Measurements from ENCODE around the gene ADRA2C.

DNA sequence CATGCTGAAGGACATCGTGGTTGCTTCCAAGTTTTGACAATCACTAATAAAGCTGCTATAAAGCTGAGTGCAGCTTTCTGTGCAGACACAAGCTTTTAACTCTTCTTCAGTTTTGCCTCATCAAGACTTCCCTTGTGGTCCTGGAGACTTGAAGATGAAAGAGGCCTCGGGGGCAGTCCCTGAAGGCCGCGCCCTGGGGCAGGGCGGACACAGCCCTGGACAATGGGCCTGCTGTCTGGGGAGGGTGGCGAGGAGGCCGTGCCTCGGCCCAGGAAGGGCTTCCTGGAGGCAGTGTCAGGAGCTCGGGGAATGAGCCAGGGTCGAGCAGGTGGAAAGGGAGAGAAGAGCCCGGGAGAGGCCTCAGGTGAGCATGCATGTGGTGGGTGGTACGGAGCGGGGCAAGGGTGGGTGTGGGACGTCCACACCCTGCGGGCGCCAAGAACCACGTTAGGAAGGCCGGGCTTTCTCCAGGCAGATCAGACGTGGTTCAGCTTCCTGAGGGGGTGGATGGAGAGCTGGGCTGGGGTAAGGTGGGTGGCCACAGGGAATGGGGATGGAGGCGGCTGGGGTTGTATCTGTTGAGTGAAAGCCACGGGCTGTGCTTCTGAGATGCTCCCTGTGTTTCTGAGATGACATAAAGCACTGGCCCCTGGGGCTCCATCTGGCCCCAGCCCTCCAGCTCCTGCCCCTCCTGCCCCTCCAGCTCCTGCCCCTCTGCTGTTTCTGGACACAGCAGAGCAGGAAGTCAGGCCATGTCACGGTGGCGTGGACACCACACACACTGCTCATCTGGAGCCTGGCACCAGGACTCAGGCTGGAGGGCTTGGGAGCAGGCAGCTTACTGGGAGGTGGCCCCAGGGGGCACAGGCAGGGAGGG is 21.5 kb downstream of the ADRA2C start:
- TF ChIP-seq, protein P1, sequence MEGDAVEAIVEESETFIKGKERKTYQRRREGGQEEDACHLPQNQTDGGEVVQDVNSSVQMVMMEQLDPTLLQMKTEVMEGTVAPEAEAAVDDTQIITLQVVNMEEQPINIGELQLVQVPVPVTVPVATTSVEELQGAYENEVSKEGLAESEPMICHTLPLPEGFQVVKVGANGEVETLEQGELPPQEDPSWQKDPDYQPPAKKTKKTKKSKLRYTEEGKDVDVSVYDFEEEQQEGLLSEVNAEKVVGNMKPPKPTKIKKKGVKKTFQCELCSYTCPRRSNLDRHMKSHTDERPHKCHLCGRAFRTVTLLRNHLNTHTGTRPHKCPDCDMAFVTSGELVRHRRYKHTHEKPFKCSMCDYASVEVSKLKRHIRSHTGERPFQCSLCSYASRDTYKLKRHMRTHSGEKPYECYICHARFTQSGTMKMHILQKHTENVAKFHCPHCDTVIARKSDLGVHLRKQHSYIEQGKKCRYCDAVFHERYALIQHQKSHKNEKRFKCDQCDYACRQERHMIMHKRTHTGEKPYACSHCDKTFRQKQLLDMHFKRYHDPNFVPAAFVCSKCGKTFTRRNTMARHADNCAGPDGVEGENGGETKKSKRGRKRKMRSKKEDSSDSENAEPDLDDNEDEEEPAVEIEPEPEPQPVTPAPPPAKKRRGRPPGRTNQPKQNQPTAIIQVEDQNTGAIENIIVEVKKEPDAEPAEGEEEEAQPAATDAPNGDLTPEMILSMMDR (conservative IDR thresholded peaks at IDR 0.05 in 1 of 2, IDR thresholded peaks at IDR 0.05 in 1 of 2; ENCODE audit: extremely low read depth in 1 of 2, insufficient read depth in 1 of 2, low read depth in 1 of 2, low read length in 2 of 2) = no peak
- TF ChIP-seq EZH2 (IDR thresholded peaks at IDR 0.05; ENCODE audit: borderline replicate concordance, low read length) = no peak

All from mammary epithelial cell (primary cell).